ENCODE results near the gene SRSF12. TPM values are rescaled to one million over a fixed set of nuclear protein-coding genes. Genes with fewer than 3 reads are reported as not detected.
A peak's percentile ranks its signal among the peaks of the same experiment; 100 is the strongest.

Gene SRSF12
- total RNA-seq, 4 donors from 2014 or later: 0.15 to 0.36 TPM; not detected in 2

- Histone ChIP-seq H3K4me1 (peaks cover 12% of the 10 kb centered on the region), H3K27ac (no peak overlapping the region)
- 64% methylated on average over 3 of the region's 3 CpGs for WGBS
These were observed 67.2 kb downstream of the SRSF12 start for GRCh38 chr6:89050697-89051096.

GRCh38 chr6:89050155-89050554 is 67.7 kb downstream of the SRSF12 start:
- no peak overlapping the region for H3K27ac ChIP-seq

More at GRCh38 chr6:89050697-89051096, 67.2 kb downstream of the SRSF12 start:
- no peaks in the 10 kb centered on the region for H3K27me3 ChIP-seq
- no peak overlapping the region for H3K4me3 ChIP-seq
- TF ChIP-seq CTCF (IDR thresholded peaks at IDR 0.05) (no peak), POLR2AphosphoS5 (IDR thresholded peaks at IDR 0.05) (no peak), EP300 (IDR thresholded peaks at IDR 0.05) (no peak)
- H3K36me3 ChIP-seq: no peaks in the 10 kb centered on the region
- no peaks in the 10 kb centered on the region for H3K9me3 ChIP-seq
- no peak for DNase-seq (ENCODE audit: low spot score in 2 of 2)

GRCh38 chr6:89048985-89049384 is 68.9 kb downstream of the SRSF12 start:
- Histone ChIP-seq H3K4me1 (peaks cover 12% of the 10 kb centered on the region), H3K4me3 (no peak overlapping the region), H3K27me3 (no peaks in the 10 kb centered on the region), H3K9me3 (no peaks in the 10 kb centered on the region), H3K27ac (no peak overlapping the region), H3K36me3 (no peaks in the 10 kb centered on the region)
- WGBS: 89% methylated on average over 1 of the region's 1 CpG
- no peak for DNase-seq (ENCODE audit: low spot score in 2 of 2)
- TF ChIP-seq EP300 (IDR thresholded peaks at IDR 0.05) (no peak), CTCF (IDR thresholded peaks at IDR 0.05) (no peak), POLR2AphosphoS5 (IDR thresholded peaks at IDR 0.05) (no peak), POLR2A (IDR thresholded peaks at IDR 0.05) (no peak)

More at GRCh38 chr6:89050155-89050554, 67.7 kb downstream of the SRSF12 start:
- Histone ChIP-seq H3K4me1 (peaks cover 12% of the 10 kb centered on the region), H3K4me3 (no peak overlapping the region), H3K36me3 (no peaks in the 10 kb centered on the region), H3K9me3 (no peaks in the 10 kb centered on the region), H3K27me3 (no peaks in the 10 kb centered on the region)
- peak; percentile 71 to 82 for DNase-seq (ENCODE audit: low spot score in 2 of 2)
- 11% methylated on average over 3 of the region's 3 CpGs for WGBS
- TF ChIP-seq POLR2A (IDR thresholded peaks at IDR 0.05): no peak
- peak; percentile 60 to 80 (median 61) for TF ChIP-seq POLR2AphosphoS5 (IDR thresholded peaks at IDR 0.05)

- peaks cover 12% of the 10 kb centered on the region for H3K4me1 ChIP-seq
- H3K27me3 ChIP-seq: no peaks in the 10 kb centered on the region
- H3K36me3 ChIP-seq: no peaks in the 10 kb centered on the region
- no peak overlapping the region for H3K4me3 ChIP-seq
- no peak for DNase-seq (ENCODE audit: low spot score in 2 of 2)
- TF ChIP-seq POLR2A (IDR thresholded peaks at IDR 0.05): no peak
- no peak for TF ChIP-seq POLR2AphosphoS5 (IDR thresholded peaks at IDR 0.05)
- TF ChIP-seq CTCF (IDR thresholded peaks at IDR 0.05): no peak
- TF ChIP-seq EP300 (IDR thresholded peaks at IDR 0.05): no peak
- no peak overlapping the region for H3K27ac ChIP-seq
- H3K9me3 ChIP-seq: no peaks in the 10 kb centered on the region
- 80% methylated on average over 3 of the region's 3 CpGs for WGBS
These were observed 69.5 kb downstream of the SRSF12 start for GRCh38 chr6:89048288-89048923.

GRCh38 chr6:89047473-89047872 is 70.4 kb downstream of the SRSF12 start:
- H3K9me3 ChIP-seq: no peaks in the 10 kb centered on the region
- no peak for DNase-seq (ENCODE audit: low spot score in 2 of 2)
- no peaks in the 10 kb centered on the region for H3K36me3 ChIP-seq
- H3K27ac ChIP-seq: no peak overlapping the region
- no peaks in the 10 kb centered on the region for H3K27me3 ChIP-seq
- H3K4me1 ChIP-seq: peaks cover 12% of the 10 kb centered on the region
- WGBS: 83% methylated on average over 4 of the region's 4 CpGs
- TF ChIP-seq EP300 (IDR thresholded peaks at IDR 0.05): no peak
- no peak overlapping the region for H3K4me3 ChIP-seq

Other genes starting within 250 kb of the SRSF12 start
- 10 to 100 TPM in 2 of 4 donors, 1 to 10 TPM in 2; 8.6 to 13.6 (median 11.6) TPM for gene RNGTT, start 154.5 kb downstream of the SRSF12 start, total RNA-seq
- 100 to 1,000 TPM; 238 to 292 (median 271) TPM for gene PNRC1, start 37.3 kb downstream of the SRSF12 start, total RNA-seq
- gene PM20D2, start 28.0 kb upstream of the SRSF12 start, total RNA-seq: 10 to 100 TPM; 15.3 to 18.6 (median 16.7) TPM
- gene GABRR1, start 99.3 kb upstream of the SRSF12 start, total RNA-seq: under 1 TPM in 2 of 4 donors, not detected in 2; 0.48 to 0.52 TPM
- under 1 TPM in 1 of 4 donors, not detected in 3; 0.89 TPM for gene GABRR2, start 197.2 kb upstream of the SRSF12 start, total RNA-seq
- gene UBE2J1, start 234.7 kb upstream of the SRSF12 start, total RNA-seq: 10 to 100 TPM; 18.7 to 26.1 (median 20.6) TPM

Measured in suprapubic skin (tissue), 4 donors.